DOHH2 (cell line): Measurements from ENCODE around the gene ZNF135.

Experiments
- H3F3A ChIP-seq: fragments of 200-600 bp; sonication (generic), shearing (Covaris generic); 2 replicates; pipeline ENCODE4 v1.6.0; 2016; ENCODE audit warnings: antibody characterized with exemption, mild to moderate bottlenecking; ENCODE audit not compliant: control insufficient read depth, insufficient read depth
- H3K27ac ChIP-seq: fragments of 200-600 bp; sonication (generic); 2 replicates; pipeline ENCODE4 v1.5.1; 2014; ENCODE audit warnings: low read depth, mild to moderate bottlenecking, low read length, moderate library complexity
- H3K27me3 ChIP-seq: fragments of 200-600 bp; sonication (generic); 2 replicates; pipeline ENCODE4 v1.6.1; 2014; ENCODE audit warnings: mild to moderate bottlenecking, low read length, mixed read lengths; ENCODE audit not compliant: control insufficient read depth
- H3K36me3 ChIP-seq: fragments of 200-600 bp; sonication (generic); 2 replicates; pipeline ENCODE4 v1.6.1; 2014; ENCODE audit warnings: mild to moderate bottlenecking, low read length, moderate library complexity, mixed read lengths; ENCODE audit not compliant: control insufficient read depth
- H3K4me1 ChIP-seq: fragments of 200-600 bp; sonication (generic); 2 replicates; pipeline ENCODE4 v1.6.1; 2014; ENCODE audit warnings: mild to moderate bottlenecking, low read length, mixed read lengths; ENCODE audit not compliant: control insufficient read depth
- H3K4me2 ChIP-seq: fragments of 200-600 bp; sonication (generic); 2 replicates; pipeline ENCODE4 v1.6.0; 2014; ENCODE audit warnings: mild to moderate bottlenecking, low read length, moderate library complexity
- H3K4me3 ChIP-seq: fragments of 200-600 bp; sonication (generic); 2 replicates; pipeline ENCODE4 v1.5.1; 2014; ENCODE audit warnings: mild to moderate bottlenecking, low read length, mixed read lengths
- H3K79me2 ChIP-seq: fragments of 200-600 bp; sonication (generic); 2 replicates; pipeline ENCODE4 v1.6.1; 2014; ENCODE audit warnings: mild to moderate bottlenecking, low read length, mixed read lengths; ENCODE audit not compliant: control insufficient read depth
- H3K9me2 ChIP-seq: fragments of 200-600 bp; sonication (generic); replicated peaks from 2 replicates; pipeline ENCODE4 v1.6.1; 2014; ENCODE audit warnings: mild to moderate bottlenecking, low read length, mixed read lengths; ENCODE audit not compliant: control insufficient read depth
- H3K9me3 ChIP-seq: fragments of 200-600 bp; sonication (generic); 2 replicates; pipeline ENCODE4 v1.6.1; 2014; ENCODE audit warnings: antibody characterized with exemption, low read length, mixed read lengths; ENCODE audit not compliant: control insufficient read depth, insufficient read depth
- H4K20me1 ChIP-seq: fragments of 200-600 bp; sonication (generic); 2 replicates; pipeline ENCODE4 v1.6.0; 2014; ENCODE audit warnings: low read depth, mild to moderate bottlenecking, antibody characterized with exemption, low read length, moderate library complexity; ENCODE audit not compliant: control insufficient read depth, insufficient read depth
- CTCF ChIP-seq: fragments of 200-600 bp; sonication (generic); IDR thresholded peaks from one replicate; pipeline ENCODE4 v1.5.1; 2014; ENCODE audit warnings: antibody characterized with exemption, mild to moderate bottlenecking, low read depth, low read length; ENCODE audit not compliant: poor library complexity, severe bottlenecking
- EZH2phosphoT487 ChIP-seq: fragments of 200-600 bp; sonication (generic); IDR thresholded peaks from 2 replicates; pipeline ENCODE4 v1.6.1; 2017; ENCODE audit warnings: borderline replicate concordance, mild to moderate bottlenecking, antibody characterized with exemption, low read length, moderate library complexity, mixed read lengths

The ZNF135 gene

GRCh38 chr19:58021541-58022282 lies 37.4 kb upstream of the ZNF135 start:
- Histone ChIP-seq H3K27me3 (no peaks in the 10 kb centered on the region), H3K9me2 (no peaks in the 10 kb centered on the region), H3K4me1 (no peaks in the 10 kb centered on the region), H3K79me2 (no peaks in the 10 kb centered on the region), H3K4me2 (no peak overlapping the region), H3K4me3 (no peak overlapping the region), H3K9me3 (peaks cover 42% of the 10 kb centered on the region; the same call in 1 of the 2 replicates), H3K36me3 (no peaks in the 10 kb centered on the region), H4K20me1 (no peaks in the 10 kb centered on the region), H3F3A (no peaks in the 10 kb centered on the region), H3K27ac (no peak overlapping the region)
- TF ChIP-seq CTCF (peak; percentile 48), EZH2phosphoT487 (no peak)

GRCh38 chr19:58022283-58022660 lies 36.8 kb upstream of the ZNF135 start:
- Histone ChIP-seq H3F3A (no peaks in the 10 kb centered on the region), H4K20me1 (no peaks in the 10 kb centered on the region), H3K79me2 (no peaks in the 10 kb centered on the region), H3K4me1 (no peaks in the 10 kb centered on the region), H3K27ac (no peak overlapping the region), H3K9me3 (peaks cover 36% of the 10 kb centered on the region; the same call in 1 of the 2 replicates), H3K4me3 (no peak overlapping the region), H3K4me2 (no peak overlapping the region), H3K36me3 (no peaks in the 10 kb centered on the region), H3K9me2 (no peaks in the 10 kb centered on the region), H3K27me3 (no peaks in the 10 kb centered on the region)
- TF ChIP-seq CTCF (no peak), EZH2phosphoT487 (no peak)

- no peak overlapping the region for H3K27ac ChIP-seq
- H4K20me1 ChIP-seq: no peaks in the 10 kb centered on the region
- H3F3A ChIP-seq: no peaks in the 10 kb centered on the region
- H3K79me2 ChIP-seq: no peaks in the 10 kb centered on the region
- H3K4me3 ChIP-seq: no peak overlapping the region
- H3K27me3 ChIP-seq: no peaks in the 10 kb centered on the region
- no peaks in the 10 kb centered on the region for H3K9me2 ChIP-seq
- no peak overlapping the region for H3K4me2 ChIP-seq
- TF ChIP-seq CTCF: no peak
- TF ChIP-seq EZH2phosphoT487: no peak
- H3K36me3 ChIP-seq: no peaks in the 10 kb centered on the region
- peaks cover 32% of the 10 kb centered on the region; the same call in 1 of the 2 replicates for H3K9me3 ChIP-seq
- H3K4me1 ChIP-seq: no peaks in the 10 kb centered on the region
Observed at GRCh38 chr19:58024661-58025060, 34.4 kb upstream of the ZNF135 start.
